GM19452 (cell line): ENCODE results near the gene BMP6.

ENCODE experiments used
- ATAC-seq: cut with Tn5 transposase; IDR thresholded peaks from one replicate; pipeline ENCODE4 v1.9.1; 2021; ENCODE audit not compliant: unreplicated experiment

BMP6 gene

DNA sequence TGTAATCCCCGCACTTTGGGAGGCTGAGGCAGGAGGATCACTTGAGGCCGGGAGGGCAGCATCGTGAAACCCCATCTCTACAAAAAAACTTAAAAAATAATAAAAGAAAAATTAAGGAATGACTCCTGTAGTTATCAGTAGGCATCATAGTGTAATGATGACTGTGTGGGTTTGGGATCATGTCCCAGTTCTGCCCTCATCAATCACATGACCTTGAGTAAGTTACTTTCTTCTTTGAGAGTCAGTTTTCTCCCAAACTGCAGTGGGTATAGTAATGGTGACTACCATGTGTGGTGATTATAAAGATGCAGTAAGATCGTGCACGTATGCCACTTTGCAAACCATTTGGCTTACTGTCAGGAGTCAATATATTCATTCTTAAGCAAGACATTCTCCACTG lies 95.5 kb downstream of the BMP6 start:
- no peak for ATAC-seq

DNA sequence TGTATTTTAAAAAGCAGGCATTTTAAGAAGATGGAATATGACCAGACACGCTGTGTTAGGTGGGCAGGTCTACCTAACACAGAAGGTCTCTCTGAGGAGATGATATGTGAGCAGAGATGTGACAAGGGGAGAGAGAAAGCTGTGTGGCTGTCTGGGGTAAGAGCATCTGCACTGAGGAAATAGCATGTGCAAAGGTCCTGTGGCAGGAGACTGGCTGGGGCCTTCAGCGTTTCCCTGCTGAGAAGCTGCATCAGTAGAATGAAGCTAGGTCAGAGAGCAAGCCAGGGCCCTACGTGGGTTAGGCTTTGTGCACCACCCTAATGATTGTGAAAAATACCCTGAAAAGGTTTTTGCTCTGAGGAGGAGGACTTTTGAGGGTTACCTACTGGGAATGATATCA lies 97.7 kb downstream of the BMP6 start:
- ATAC-seq, result no peak

DNA sequence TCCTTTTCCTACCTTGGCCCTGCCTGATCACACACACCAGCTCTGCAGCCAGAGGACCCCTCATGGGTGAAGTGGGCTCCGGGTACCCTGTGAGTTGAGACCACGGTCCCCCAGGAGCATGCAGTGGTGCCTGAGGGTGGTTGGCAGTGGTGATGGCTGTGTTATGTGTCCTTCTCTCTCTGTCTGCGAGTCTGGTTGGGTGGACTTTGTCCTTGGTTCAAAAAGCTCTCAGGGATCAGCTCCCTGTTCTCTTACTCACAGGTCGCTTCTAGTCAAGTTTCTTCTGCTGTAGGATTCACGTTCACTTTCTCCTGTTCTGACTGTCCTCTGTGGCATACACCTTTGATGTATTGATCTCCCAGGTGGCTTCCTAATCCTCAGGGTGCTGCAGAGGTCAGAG lies 100.1 kb downstream of the BMP6 start:
- ATAC-seq, result no peak

DNA sequence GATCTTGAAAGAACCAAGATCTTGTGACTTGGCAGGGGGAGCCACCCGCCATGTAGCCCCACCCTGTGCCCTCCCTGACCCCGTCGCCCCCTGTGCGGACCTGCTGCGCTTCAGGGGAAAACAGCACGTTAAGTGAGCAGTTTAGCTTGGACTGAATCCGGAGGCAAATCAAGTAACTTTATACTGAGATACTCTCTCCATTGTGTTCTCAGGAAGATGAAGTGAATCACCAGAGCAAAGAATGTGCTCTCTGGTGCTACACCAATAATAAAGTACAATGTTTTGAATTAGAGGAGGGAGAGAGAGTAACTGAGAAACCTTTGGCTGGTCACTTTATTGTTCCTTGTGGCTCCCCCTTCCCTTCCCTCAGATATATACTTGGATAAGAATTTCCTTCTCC lies 101.2 kb downstream of the BMP6 start:
- ATAC-seq, result no peak

DNA sequence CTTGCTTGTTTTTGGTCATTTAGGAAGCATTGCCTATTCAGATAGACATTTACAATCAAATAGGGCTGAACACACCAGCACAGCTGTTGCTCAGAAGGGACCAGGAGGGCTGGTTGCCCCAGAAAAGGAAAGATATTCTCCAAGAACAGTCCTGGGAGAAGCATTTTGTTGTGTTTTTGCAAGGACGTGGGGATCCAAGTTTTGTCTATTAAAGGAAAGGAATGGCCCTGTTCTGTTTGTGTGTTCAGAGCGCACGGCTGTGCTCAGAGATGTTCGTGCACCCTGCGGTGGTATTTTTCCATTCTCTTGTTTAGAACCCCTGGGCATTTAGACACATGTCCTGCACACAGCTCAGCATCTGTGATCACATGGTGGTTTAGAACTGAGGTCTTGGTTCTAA lies 102.2 kb downstream of the BMP6 start:
- ATAC-seq, result no peak

DNA sequence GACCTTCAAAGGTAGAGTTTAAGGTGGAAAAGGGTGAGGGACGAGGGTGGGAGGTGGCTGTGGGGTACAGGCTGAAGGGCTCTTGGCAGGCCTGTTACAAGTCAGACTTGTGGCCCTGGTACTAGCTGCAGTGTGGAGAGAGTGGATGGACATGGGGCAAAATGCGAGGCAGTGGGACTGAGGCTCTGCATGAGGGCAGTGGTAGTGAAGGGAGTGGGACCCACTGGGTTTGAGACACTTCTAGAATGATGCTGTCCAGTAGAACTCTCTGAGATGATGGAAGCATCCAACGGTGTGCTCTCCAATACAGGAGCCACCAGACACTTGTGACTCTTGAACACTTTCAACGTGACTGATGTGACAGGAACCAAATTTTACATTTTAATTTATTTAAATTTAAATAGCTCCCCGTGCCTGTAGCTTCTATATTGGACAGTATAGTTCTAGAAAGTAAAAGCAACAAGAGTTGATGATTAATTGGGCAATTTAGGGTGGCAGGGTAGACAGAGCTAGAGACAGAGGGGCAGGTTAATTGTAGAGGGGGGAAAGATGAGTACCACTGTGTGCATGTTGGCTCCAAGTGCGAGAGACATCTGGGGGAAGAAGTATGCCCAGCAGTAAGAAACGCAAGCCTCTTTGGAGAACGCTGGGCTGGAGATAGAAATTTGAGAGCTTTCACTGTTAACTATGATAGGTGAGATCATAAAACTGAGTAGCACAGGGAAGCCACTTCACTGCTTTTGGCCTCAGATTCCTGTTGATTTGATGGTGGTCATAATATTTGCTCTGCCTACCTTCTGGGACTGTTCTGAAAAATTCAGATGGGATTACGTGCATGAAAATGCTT lies 107.2 kb downstream of the BMP6 start:
- ATAC-seq, result no peak

DNA sequence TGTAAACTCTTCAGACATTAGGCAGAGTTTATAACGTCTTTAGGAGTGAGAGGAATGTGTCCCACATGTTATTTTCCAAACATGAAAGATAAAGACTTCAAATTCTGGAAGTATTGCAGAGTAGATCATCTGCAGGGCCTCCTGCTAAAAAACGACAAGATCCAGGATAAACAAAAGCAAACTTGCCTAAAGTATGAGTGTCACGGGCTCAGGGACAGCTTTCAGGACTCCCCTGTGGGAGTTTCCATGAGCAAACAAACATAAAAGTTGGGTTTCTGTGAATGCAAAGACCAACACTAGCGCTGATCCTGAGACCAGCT lies 107.8 kb downstream of the BMP6 start:
- no peak for ATAC-seq

DNA sequence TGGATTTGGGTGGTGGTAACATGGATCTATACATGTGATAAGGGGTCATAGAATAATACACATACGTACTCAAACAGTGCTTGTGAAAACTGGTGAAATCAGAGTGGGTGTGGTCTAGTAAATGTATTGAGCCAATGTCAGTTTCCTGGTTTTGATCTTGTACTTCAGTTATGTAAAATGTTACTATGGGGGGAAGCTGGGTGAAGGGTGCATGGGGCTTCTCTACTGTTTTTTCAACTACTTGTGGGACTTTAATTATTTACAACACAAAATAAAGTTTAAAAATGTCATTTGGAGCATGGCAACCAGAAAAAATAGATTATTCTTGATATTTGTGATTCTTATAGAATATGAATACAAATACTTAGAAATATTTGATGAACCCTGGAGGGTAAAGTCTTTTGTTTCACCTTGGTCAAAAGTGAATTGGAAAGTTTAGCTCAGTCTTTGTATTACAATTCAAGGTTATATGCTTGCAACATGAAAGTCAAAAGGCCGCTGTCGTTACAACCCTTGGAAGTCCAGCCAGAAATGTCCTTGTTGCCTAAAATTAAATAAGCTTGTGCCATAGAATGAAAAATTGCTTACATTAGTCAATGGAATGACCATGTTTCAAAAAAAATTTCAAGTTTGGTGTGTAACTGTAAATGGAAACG lies 110.6 kb downstream of the BMP6 start:
- no peak for ATAC-seq

DNA sequence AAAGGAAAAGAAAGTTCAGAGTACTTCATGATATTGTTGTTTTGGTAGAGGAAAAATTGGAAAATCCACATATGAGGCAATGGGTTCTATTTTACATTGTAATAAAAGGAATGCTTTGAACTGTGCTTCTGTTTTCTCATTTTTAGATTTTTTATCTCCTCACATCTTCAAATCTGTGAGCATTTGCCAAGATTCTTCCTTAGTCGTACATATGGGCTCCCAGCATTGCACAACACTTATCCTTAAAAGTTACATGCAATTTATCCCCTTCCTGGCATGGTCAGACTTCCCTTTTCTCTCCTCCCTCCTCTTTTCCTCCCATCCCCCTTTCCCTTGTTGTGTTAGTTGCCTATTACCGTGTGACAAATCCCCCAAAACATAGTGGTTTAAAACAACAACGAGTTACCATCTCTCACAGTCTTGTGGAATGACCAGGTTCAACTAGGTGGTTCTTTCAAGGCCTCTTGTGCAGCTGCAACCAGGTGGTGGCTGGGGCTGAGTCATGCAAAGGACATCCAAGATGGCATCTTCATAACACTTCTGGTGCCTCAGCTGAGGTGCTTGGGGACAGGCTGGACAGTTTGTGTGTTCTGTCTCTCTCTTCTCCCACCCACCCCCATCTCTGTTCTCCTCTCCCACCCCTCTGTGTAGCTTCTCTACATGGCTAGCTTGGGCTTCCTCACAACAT lies 116.0 kb downstream of the BMP6 start:
- no peak for ATAC-seq

DNA sequence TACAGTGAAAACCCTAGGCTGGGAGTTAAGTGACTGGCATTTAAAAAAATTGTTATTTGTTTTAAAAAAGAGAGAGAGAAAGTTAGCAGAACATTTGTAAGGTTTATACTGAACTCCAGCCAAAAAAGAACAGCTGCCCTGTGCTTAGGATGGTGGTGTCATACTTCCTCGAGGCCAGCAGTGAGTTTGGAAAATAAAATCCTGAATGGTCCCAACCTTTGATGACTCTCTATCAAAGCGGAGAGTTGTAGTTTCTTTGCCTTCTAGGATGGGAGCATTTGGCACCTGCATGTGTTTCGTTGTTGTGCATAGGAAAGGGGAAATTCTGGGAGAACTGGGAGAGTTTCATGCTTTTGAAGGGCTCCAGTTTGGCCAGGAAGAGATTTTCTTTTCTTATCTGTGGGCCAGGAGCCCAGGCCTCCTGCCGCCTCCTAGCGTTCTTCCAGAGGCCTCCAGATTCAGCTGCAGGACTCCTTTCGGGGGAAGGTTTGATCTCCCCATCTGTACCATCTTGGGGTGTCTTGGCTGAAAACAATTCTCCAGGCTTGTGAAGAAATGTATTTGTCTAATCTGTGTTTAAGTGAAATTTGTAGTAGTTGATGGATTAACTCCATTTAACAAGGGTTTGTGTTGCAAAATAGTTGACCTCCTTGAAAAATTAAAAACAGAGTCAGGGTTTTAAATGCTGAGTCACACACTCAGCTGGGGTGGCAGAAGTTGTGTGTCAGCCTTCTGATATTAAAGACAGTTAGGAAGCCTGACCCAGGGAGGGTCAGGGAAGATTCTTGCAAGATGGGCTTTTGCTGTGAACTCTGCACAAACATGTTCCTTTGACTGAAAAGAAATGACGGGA lies 121.3 kb downstream of the BMP6 start:
- no peak for ATAC-seq

DNA sequence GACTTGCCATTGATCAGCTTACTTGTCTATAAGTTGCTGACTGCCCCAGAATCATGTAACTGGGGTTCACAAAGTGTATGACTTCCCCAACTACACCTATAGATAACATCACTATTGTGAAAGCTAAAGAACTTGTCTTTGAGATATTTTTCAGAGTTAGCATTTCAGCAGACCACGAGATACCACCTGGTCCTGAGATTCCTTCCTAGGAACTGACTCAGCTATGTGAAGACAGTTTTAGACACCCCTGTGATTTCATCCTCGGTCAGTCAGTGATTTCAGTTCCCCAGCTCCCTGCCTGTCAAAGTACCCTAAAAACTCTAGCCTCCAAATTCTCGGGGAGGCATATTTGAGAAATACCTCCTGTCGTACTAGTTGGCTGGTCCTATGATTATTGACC lies 122.3 kb downstream of the BMP6 start:
- no peak for ATAC-seq

DNA sequence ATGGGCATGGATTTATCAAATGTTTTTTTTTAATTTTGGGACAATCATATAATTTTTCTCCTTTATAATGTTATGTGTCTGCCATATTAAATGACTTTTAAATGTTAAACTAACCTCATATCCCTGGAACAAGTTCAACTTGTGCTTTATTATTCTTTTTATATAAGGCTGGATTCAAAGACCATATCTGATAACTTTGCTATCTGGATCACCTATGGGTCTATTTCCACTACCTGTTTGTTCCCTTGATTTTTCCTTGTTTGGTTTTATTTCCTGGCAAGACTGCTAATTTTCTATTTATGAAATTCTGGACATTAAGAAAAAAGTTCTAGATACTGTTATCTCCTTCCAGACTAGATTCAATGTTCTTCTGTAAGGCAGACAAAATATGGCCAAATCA lies 125.9 kb downstream of the BMP6 start:
- no peak for ATAC-seq

DNA sequence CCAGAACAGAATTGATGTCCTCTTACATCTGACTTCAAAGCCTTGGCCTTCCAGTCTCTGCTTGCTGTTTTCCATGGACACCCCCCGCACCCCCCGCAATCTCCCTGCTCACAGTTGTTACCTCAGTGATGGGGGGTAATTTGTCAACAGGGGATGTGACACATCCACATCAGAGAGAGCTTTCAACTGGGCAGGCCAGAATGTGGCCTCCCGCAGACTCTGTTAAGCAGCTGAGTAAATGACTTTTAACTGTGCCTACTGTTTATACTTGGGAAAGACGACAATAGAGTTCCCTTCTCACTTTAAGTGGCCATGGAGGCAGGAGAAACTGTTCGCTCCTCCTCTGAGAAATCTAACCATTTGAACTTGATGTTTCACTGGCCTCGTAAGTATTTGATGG lies 133.7 kb downstream of the BMP6 start:
- ATAC-seq, result no peak

DNA sequence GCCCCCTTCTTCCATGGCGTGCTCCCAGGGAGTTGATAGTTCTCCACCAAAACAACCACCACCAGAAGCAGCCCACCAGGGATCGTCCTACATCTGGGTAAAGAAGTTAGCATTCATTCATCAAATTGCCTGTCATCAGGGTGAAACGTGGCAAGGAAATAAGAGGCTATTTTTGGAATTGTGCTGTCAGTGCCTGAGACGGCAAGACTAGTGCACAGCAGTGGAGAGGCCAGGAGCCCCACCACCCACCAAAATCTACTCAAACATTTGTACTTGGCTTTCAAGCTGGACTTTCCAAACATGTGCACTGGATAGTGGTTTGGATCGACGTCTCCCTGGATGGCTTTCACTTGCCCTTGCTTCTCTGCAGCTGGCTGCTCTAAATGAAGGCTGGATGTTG lies 139.9 kb downstream of the BMP6 start:
- ATAC-seq, result no peak

DNA sequence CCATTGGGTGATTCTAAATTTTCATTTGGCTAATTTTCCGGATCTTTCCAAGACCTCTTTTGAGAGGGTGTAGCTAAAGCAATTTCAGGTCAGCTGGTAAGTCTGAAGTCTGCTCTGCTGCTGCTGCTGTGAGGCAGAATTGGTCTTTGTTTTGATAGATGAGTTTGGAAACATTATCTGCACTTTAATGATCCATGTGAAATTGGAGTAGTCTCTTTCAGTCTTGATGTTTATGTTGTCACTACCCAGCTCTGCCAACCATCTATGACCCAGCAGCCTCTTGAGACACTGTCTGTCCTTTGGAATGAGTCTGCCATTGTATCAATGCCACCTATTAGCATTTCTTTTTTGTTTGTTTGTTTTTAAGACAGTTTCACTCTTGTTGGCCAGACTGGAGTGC lies 140.6 kb downstream of the BMP6 start:
- ATAC-seq, result no peak

DNA sequence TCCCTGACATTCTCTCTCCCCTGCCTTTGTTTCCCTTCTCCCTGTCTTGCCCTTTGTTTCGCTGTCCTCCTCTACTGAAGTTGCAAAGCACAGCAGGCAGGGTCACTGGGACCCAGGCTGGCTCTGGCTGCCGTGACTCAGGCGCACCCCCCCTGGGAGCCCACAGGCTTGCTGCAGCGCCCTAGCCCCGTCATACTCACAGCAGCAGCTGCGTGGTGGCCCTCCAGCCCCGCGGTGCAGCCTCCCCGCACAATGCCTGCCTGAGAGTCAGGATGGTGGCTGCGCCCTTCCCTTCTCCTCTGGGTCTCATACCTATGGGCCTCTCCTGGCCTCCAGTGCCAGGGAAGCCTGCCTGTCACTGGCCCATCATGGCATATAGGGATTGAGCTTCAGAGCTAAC lies 143.0 kb downstream of the BMP6 start:
- ATAC-seq, result no peak

DNA sequence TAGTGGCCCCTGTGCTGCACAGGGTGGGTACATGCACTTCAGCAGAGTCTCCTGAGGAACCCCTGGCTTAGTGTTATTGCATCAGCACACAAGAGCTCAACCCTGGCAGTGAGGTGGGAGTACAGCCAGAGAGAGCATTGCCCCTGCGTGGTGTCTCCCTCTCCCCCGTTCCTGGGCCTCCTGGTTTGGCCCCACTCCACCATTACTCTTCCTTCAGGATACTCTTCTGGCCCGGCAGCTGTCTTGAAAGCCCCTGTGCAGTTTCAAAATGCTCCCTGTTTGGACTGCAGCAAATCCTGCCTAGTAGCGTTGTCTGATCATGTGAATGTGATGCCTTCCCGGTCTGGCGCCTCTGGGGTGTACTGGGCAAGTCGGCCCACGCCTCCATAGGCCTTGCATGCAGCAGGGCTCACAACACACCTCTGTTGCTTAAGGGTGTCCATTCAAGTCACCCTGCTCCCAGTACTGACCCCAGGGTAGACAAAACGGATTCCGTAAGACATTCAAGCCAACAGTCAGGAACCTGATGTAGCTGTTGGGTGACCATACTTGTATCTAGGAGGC lies 152.6 kb downstream of the BMP6 start:
- ATAC-seq, result no peak

DNA sequence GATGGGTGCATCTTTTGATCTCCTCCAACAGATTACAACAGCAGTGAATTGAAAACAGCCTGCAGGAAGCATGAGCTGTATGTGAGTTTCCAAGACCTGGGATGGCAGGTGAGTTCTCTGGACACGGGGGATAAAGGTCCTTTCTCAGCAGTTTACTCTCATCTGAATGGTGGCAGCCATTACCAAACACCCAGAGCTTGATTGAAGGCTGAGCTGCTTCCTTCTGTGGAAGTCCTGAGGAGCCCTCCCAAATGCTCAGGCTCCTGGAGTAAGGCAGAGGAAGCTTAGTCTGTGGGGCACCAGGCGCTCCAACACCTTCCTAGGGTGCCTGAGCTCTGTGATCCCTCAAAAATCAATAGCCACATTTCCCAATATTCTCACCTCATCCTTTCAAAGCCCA lies 153.1 kb downstream of the BMP6 start:
- no peak for ATAC-seq

DNA sequence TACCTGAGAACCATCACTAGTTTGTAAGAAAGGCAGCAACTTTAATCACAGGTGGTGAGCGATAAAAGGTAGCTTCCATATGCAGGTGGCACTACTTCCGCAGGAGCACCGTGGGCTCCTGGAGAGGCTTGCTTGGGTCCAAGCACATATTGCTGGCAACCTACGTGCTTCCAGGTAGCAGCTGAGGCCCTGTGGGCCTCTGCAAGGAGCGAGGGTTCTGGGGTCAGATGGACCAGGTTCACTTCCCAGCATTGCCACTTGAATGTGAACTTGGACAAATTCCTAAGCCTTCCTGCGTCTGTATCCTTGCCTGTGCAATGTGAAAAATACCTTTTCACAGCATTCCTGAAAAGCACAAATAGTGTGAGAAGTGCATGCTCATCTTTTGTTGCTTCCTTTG lies 153.7 kb downstream of the BMP6 start:
- ATAC-seq, result no peak

DNA sequence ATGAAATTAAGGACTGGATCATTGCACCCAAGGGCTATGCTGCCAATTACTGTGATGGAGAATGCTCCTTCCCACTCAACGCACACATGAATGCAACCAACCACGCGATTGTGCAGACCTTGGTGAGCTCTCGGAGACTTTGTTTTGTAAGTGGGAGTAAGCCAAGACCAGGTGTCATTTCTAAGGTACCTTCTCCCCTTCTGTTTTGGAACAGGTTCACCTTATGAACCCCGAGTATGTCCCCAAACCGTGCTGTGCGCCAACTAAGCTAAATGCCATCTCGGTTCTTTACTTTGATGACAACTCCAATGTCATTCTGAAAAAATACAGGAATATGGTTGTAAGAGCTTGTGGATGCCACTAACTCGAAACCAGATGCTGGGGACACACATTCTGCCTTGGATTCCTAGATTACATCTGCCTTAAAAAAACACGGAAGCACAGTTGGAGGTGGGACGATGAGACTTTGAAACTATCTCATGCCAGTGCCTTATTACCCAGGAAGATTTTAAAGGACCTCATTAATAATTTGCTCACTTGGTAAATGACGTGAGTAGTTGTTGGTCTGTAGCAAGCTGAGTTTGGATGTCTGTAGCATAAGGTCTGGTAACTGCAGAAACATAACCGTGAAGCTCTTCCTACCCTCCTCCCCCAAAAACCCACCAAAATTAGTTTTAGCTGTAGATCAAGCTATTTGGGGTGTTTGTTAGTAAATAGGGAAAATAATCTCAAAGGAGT lies 154.2 kb downstream of the BMP6 start:
- ATAC-seq, result no peak
